AG09309 (cell line): ENCODE results near the gene GNE.

ENCODE experiments used
- DNase-seq: peaks from one replicate; pipeline ENCODE4 v3.0.0-alpha.2; 2010; ENCODE audit warnings: low read depth
- H3K4me3 ChIP-seq: 2 replicates; pipeline ENCODE4 v1.5.1; 2011; ENCODE audit warnings: mild to moderate bottlenecking, low read depth, low read length, moderate library complexity; ENCODE audit not compliant: control insufficient read depth
- CTCF ChIP-seq: IDR thresholded peaks from 2 replicates; pipeline ENCODE4 v1.5.1; 2011; ENCODE audit warnings: mild to moderate bottlenecking, low read depth, low read length, inconsistent platforms; ENCODE audit not compliant: insufficient read depth, control insufficient read depth; ENCODE audit errors: missing control alignments

Gene GNE

GRCh38 chr9:36174271-36174670 lies 84.0 kb downstream of the GNE start:
- DNase-seq = no peak
- no peak overlapping the region for H3K4me3 ChIP-seq
- no peak for TF ChIP-seq CTCF

GRCh38 chr9:36173861-36174260 lies 84.4 kb downstream of the GNE start:
- no peak overlapping the region for H3K4me3 ChIP-seq
- TF ChIP-seq CTCF = no peak
- DNase-seq = no peak

- TF ChIP-seq CTCF = no peak
- no peak for DNase-seq
- H3K4me3 ChIP-seq = no peak overlapping the region
Measured at GRCh38 chr9:36170531-36170930, 87.7 kb downstream of the GNE start.

- no peak for DNase-seq
- H3K4me3 ChIP-seq = no peak overlapping the region
- no peak for TF ChIP-seq CTCF
Measured at GRCh38 chr9:36169708-36170107, 88.5 kb downstream of the GNE start.

- H3K4me3 ChIP-seq = no peak within 1 kb of the TSS
- TF ChIP-seq CTCF = no peak
- DNase-seq = no peak
Measured at GRCh38 chr9:36169166-36169565, 89.1 kb downstream of the GNE start, which contains the start of gene CCIN. Gene CCIN, plus strand, starts transcription at chr9:36169388. Its CDS starts 115 bp downstream, at chr9:36169503.

GRCh38 chr9:36166168-36166927 lies 91.9 kb downstream of the GNE start:
- DNase-seq = no peak
- peak; percentile 77 for TF ChIP-seq CTCF
- H3K4me3 ChIP-seq = peak overlapping the region; percentile 50
